Smooth muscle cell (in vitro differentiated cells): ENCODE data around the gene TGFBR1. TPM values are rescaled to one million over a fixed set of nuclear protein-coding genes. Genes with fewer than 3 reads are reported as not detected.

ENCODE experiments used
- DNase-seq: peaks from one replicate; lab custom pipeline; 2025; ENCODE audit not compliant: unreplicated experiment; lab: John Stamatoyannopoulos, UW
- H2AFZ ChIP-seq: fragments of 200-600 bp; sonication (generic); 2 replicates; pipeline ENCODE4 v1.6.0; 2016; ENCODE audit warnings: antibody characterized with exemption, low read depth, mild to moderate bottlenecking
- H3F3A ChIP-seq: fragments of 200-600 bp; sonication (generic); 2 replicates; pipeline ENCODE4 v1.6.0; 2017; ENCODE audit warnings: antibody characterized with exemption, low read depth
- H3K27ac ChIP-seq: fragments of 200-600 bp; sonication (generic); 2 replicates; pipeline ENCODE4 v1.5.1; 2016; ENCODE audit warnings: low read depth, mild to moderate bottlenecking
- H3K27me3 ChIP-seq: fragments of 200-600 bp; sonication (generic); 2 replicates; pipeline ENCODE4 v1.6.1; 2016; ENCODE audit warnings: low read depth, mild to moderate bottlenecking
- H3K36me3 ChIP-seq: fragments of 200-600 bp; sonication (generic); 2 replicates; pipeline ENCODE4 v1.5.1; 2016; ENCODE audit warnings: low read depth
- H3K4me1 ChIP-seq: fragments of 200-600 bp; sonication (generic); 2 replicates; pipeline ENCODE4 v1.5.1; 2016; ENCODE audit warnings: low read depth
- H3K4me2 ChIP-seq: fragments of 200-600 bp; sonication (generic); 2 replicates; pipeline ENCODE4 v1.6.0; 2016; ENCODE audit warnings: mild to moderate bottlenecking
- H3K4me3 ChIP-seq: fragments of 200-600 bp; sonication (generic); 2 replicates; pipeline ENCODE4 v1.5.1; 2016; ENCODE audit warnings: mild to moderate bottlenecking
- H3K79me2 ChIP-seq: fragments of 200-600 bp; sonication (generic); 2 replicates; pipeline ENCODE4 v1.6.0; 2016; ENCODE audit warnings: low read depth, mild to moderate bottlenecking
- H3K9ac ChIP-seq: fragments of 200-600 bp; sonication (generic); 2 replicates; pipeline ENCODE4 v1.6.0; 2016; ENCODE audit warnings: low read depth
- H3K9me3 ChIP-seq: fragments of 200-600 bp; sonication (generic); replicated peaks from 2 replicates; pipeline ENCODE4 v1.5.1; 2016; ENCODE audit warnings: low read depth
- H4K20me1 ChIP-seq: fragments of 200-600 bp; sonication (generic); 2 replicates; pipeline ENCODE4 v1.6.0; 2016; ENCODE audit warnings: low read depth
- CTCF ChIP-seq: fragments of 200-600 bp; sonication (generic); IDR thresholded peaks from 2 replicates; pipeline ENCODE4 v1.5.1; 2017; ENCODE audit warnings: borderline replicate concordance, mild to moderate bottlenecking, antibody characterized with exemption; ENCODE audit not compliant: insufficient read depth, poor library complexity, severe bottlenecking
- WGBS: methylation state at CpG from one replicate; pipeline ENCODE4 v1.1.7; 2016; ENCODE audit warnings: low lambda C conversion rate; 5-methylcytosine and 5-hydroxymethylcytosine counted together
- polyA plus RNA-seq: library from polyadenylated mRNA; unstranded; fragments of >200 nt; fragmentation: Nextera tagmentation; extraction: Ambion mirVana; gene quantifications from 2 replicates; pipeline ENCODE4 v1.2.1, GENCODE V29; 2016
- total RNA-seq: library from RNA; depleted of rRNA; stranded (reverse); fragments of >200 nt; gene quantifications from 2 replicates; pipeline ENCODE4 v1.2.3, GENCODE V29; 2014

TGFBR1 gene
- total and polyA plus RNA-seq, 2 experiments from 2014 or later = 87.8 to 240 TPM

DNA sequence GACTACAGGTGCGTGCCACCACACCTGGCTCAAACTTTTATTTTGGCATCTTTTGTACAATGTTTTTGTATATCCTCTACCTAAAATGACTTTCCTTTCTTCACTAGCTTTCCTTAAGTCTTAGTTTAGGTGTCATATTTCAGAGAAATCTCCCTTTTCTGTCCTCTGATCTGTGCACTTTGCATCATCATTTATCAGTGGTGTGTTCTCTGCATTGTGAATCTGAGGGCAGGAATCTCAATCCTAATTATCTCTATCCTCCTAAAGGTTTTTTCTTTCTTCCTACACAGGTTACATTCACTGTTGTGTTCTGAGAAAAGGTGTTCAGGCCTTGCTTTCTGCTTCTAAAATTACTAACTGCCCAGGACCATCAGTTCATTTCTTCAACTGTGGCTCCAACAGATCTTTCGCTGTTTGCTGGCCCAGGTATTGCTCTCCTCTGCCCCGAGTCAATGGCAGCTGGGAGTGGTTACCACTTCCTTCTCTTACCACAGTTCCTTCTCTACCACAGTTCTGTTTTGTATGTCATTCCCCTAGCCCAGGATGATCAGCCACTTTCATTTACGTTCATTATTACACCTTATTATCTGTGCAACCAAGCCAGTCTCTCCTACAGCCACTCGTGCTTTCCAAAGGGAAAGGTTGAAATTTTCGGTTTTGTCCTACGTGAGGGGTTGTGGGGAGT lies 14.0 kb downstream of the TGFBR1 start:
- Histone ChIP-seq H3K36me3 (no peaks in the 10 kb centered on the region), H3K79me2 (peaks cover 100% of the 10 kb centered on the region), H3K4me1 (peaks cover 46% of the 10 kb centered on the region), H3K9ac (no peak overlapping the region), H3F3A (peaks cover 16% of the 10 kb centered on the region), H3K4me3 (no peak overlapping the region), H3K9me3 (no peaks in the 10 kb centered on the region), H4K20me1 (peaks cover 100% of the 10 kb centered on the region), H2AFZ (no peak overlapping the region), H3K27me3 (no peaks in the 10 kb centered on the region), H3K27ac (no peak overlapping the region), H3K4me2 (peak overlapping the region; percentile 14)
- DNase-seq = no peak
- WGBS = 97% methylated on average over 7 of the region's 7 CpGs
- TF ChIP-seq CTCF = no peak

DNA sequence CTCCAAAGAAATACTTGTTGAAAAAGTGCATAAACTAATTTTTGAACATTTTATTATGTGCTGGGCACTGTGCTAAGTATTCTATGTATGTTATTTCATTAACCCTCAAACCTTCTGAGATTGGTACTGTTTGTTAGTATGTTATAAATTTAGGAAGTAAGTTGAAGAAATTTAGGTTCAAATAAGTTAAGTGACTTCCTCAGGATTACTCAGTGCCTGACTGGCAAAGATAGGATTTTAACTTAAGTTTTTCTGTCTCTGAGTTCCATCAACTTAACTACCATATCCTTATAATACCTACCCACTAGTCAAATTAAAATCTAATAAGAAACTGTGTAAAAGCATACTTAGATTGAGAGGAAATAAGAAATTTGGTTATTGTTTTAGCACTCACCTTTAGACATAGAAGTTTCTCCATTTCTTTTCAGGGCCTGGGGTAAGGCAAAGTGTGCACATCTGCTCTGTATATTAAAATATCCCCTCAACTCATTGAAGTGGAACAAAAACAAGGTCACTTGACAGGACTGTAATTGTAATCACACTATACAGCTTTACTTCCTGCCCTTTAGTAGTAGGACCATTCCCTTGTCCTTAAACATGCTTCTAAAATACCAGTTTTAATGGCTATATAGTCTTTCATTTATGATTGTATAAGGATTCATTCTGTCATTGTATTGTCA lies 15.2 kb downstream of the TGFBR1 start:
- no peak overlapping the region for H3K9ac ChIP-seq
- H4K20me1 ChIP-seq = peaks cover 100% of the 10 kb centered on the region
- no peak overlapping the region for H2AFZ ChIP-seq
- H3K4me1 ChIP-seq = peaks cover 39% of the 10 kb centered on the region
- no peaks in the 10 kb centered on the region for H3K9me3 ChIP-seq
- no peak overlapping the region for H3K4me3 ChIP-seq
- peaks cover 12% of the 10 kb centered on the region for H3F3A ChIP-seq
- peak overlapping the region; percentile 25 for H3K4me2 ChIP-seq
- H3K27ac ChIP-seq = peak overlapping the region; percentile 30
- DNase-seq = no peak
- TF ChIP-seq CTCF = no peak
- peaks cover 100% of the 10 kb centered on the region for H3K79me2 ChIP-seq
- no peaks in the 10 kb centered on the region for H3K27me3 ChIP-seq
- no peaks in the 10 kb centered on the region for H3K36me3 ChIP-seq

- H3K27ac ChIP-seq = peak overlapping the region; percentile 30
- H3K4me1 ChIP-seq = peaks cover 25% of the 10 kb centered on the region
- H3K27me3 ChIP-seq = no peaks in the 10 kb centered on the region
- H3F3A ChIP-seq = peaks cover 20% of the 10 kb centered on the region
- peaks cover 100% of the 10 kb centered on the region for H3K79me2 ChIP-seq
- H4K20me1 ChIP-seq = peaks cover 100% of the 10 kb centered on the region
- 61% methylated on average over 1 of the region's 1 CpG for WGBS
- peak overlapping the region; percentile 13 for H3K4me2 ChIP-seq
- H3K9me3 ChIP-seq = no peaks in the 10 kb centered on the region
- H3K4me3 ChIP-seq = no peak overlapping the region
- H3K9ac ChIP-seq = no peak overlapping the region
- no peak for DNase-seq
- no peak for TF ChIP-seq CTCF
- H3K36me3 ChIP-seq = no peaks in the 10 kb centered on the region
- no peak overlapping the region for H2AFZ ChIP-seq
These were observed 16.7 kb downstream of the TGFBR1 start for GRCh38 chr9:99121604-99122003.
